Stimulated activated CD4-positive, alpha-beta T cell treated with anti-CD3 and anti-CD28 coated beads, Interleukin-12 subunit alpha, Interleukin-12 subunit beta, amount 100 ng/mL, for 48 hours (primary cell): Measurements from ENCODE around the gene IGFL3.
"Not testable (repeated sequence)": the region's sequence is repeated elsewhere in the genome, so short reads cannot be mapped to it uniquely, and the experiment has no call there.

Source experiments
- DNase-seq, 3 donors: peaks; one replicate each; pipeline ENCODE4 v3.0.0-alpha.2; 2020; ENCODE audit warnings: low read depth in 2 of 3, low spot score in 1 of 3

IGFL3 gene

DNA sequence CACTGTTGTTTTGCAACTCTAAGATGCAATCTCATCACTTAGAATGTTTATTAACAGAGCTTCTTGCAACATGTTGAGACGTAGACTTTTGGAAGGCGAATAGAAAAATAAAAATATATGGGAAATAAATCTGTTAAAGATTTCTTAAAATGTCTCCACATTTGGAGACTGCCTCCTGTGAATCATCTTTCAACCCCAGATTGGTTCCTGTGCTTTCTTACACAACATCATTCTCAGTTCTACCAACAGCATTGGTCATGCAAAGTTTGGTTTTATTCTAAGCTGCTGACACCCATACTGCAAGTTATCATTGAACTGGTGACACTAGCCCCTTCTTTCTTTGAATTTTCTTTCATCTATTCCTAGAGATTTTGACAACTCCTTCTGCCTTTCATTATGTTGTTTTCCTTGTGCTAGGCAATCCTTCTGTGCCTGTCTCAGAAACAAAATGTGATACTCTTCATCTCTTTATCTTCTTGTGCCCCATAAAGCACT is 1.6 kb upstream of the IGFL3 start:
- no peak for DNase-seq

DNA sequence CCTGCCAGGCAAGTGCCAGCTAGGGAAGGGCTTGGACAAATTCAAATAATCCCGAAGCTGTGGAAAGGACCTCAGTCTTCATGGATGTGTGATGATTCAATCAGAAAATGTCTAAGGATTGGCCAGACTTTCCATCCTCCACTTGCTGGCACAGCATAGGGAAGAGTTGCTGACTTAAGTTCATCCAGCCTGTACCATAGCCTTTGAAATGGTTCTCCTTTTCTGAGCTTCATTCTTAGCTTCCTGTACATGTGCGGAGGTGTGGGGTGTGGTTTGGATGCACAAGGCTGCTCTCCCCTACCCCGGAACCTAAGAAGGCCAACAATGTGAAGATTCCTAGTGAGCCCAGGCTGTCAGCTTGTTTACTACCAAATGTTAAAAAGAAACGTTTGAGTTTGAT is 959 bp upstream of the IGFL3 start:
- DNase-seq = no peak

DNA sequence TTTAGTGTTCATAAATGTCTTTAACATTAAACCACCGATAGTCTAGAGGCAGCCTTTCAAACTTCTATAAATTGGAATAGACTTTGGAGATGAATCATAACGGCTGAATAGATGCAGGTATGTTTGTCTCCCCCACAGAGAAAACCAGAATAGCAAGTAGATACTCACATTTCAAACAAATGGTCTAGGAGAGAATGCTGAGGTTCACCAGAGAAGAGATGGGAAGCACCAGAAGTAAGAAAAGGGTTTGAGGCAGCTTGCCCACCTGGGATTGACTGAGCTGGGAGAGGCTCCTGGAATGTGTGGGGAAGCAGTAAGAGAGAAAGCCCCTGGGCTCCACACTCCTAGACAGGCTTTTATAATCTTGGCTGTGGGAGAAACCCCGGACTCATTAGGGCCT is 6.4 kb downstream of the IGFL3 start:
- DNase-seq = no peak

DNA sequence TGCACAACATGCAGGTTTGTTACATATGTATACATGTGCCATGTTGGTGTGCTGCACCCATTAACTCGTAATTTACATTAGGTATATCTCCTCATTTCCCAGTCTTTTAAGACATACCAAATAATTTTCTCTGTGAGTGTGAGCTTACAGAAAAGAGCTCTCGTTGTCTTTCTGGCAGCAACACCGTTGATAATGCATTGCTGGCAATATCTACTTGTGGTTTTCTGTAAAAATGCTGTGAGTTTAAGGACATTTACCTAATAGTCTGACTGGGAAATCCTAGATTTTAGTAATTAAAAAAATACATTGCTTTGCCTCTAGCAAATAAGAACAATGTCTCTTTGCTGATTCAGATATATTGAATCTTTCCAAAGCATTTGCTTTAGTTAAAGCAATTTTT is 8.4 kb downstream of the IGFL3 start:
- no peak for DNase-seq

DNA sequence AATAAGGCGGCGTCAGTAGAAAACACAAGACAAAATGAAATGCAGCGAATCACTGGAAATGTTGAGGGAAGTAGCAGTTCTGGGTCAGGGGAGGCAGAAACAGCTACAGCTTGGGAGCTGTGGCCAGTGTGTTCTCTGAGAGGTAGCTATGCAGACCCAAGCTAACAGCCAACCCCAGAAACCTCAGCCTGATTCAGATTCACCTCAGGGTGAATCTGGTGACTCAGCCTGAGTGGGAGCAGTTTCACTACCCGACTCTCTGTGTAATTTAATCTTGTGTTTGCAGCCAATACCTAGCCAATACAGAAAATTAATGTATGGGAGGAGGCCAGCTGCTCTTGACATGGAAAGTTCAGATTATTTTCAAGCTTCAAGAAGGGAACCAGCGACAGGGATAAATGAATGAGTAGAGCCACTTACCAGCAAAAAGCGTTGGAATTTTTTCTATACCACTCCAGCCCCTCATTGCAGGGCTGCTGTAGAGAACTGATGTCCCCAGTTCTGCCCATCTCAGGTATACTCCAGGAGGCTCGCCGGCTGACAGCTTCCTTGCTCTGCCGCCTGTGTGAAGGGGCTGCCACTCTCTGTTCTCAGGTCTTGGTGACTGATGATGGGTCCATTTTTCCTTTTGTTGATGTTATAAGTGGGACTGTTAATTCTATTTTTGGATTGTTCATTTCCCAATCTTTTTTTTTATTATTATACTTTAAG is 8.9 kb downstream of the IGFL3 start:
- peak; percentile 57 to 58 (median 57) for DNase-seq

DNA sequence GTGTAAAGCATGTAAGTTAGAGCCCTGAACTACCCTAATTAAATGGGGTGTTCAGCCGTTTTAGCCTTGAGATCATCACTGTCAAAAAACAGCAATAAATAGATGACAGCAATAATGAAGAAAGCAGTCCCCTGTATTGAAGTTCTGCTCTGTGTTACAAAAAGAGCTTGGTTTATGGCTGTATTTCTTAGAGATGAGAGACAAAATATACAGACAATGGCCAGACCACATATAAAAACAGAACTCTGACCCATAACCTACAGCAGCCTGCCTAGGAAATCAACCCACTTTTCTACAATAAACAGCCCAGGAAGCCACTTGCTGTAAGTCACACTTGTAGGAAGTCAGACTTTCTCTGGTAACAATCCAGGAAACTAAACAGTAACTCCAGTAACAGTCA is 10.8 kb downstream of the IGFL3 start:
- no peak for DNase-seq

DNA sequence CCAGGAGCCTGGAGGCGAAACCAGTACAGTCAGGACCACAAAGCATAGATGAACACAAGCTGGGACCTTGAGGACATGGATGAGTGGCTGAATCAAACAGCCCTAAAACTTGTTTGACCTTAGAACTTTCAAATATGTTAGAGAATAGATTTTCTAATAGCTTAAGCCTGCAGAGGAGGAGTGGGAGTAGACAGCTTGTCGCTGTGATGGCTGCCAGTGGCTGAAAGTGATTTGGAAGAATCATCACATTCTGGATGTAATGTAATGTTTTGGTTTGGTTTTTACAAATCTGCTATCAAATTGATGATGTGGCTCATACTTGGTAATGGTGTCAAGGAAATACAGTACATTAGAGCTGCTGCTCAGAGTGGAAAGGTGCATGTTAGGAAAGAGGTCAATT is 12.0 kb downstream of the IGFL3 start:
- no peak for DNase-seq

DNA sequence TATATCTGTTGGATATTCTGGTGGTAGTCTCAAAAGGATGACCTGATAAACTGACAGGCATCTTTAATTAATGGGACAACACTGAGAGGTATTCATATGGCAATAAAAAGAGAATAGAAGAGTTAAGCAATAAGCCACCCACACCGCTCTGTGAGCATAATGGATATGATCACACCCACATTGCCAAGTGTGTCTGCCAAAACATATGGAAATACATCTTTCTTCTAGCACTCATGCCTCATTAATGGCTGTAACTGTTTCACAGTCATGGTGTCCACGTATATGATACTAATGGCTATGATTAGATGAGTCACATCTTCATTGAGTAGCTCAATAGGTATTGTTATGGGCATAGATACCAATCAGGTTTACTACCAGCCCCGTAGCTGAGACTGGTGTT is 13.1 kb downstream of the IGFL3 start:
- no peak for DNase-seq

DNA sequence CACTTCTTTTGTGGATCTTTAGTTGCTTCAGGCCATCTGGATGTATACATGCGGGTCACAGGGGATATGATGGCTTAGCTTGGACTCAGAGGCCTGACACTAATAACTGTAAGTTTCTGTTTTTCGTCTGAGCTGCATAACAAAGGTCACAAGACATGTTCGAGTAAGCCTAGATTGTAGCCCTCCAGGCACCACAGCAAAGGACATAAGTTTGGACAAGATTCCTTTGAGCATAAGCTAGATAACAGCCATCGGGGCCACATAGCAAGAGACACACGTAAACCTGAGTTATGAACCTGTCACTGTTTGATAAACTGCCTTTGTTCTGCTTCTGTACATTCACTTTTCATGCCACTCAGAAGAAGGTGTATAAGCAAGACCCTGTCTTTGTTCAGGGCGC is 14.6 kb downstream of the IGFL3 start:
- DNase-seq = no peak

DNA sequence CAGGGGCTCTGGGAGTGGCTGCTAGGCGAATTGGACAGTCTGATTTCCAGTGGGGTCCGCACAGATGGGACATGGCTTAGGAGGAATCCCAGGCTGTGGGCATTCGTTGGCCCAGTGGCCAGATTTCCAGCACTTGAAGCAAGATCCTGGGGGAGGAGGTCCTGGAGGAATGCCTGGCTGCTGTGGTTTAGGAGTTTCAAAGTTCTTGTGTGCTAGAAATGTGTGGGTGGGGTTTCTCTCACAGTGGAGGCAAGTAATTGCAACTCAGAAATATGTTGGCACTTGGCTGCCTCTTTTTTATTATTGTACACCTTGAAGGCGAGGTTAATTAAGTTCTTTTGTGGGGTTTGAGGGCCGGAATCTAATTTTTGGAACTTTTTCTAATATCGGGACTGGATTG is 17.1 kb downstream of the IGFL3 start:
- no peak for DNase-seq

DNA sequence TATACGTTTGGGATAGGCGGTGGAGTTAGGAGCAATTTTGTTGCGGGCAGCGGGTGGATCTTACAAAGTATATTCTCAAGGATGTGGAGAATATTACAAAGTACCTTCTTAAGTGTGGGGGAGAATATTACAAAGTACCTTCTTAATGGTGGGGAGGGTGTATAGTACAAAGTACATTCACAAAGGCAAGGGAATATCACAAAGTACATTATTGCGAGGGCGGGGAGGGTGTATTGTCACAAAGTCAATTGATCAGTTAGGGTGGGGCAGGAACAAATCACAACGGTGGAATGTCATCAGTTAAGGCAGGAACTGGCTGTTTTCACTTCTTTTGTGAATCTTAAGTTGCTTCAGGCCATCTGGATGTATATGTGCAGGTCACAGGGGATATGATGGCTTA is 22.2 kb downstream of the IGFL3 start:
- not testable (repeated sequence) for DNase-seq

DNA sequence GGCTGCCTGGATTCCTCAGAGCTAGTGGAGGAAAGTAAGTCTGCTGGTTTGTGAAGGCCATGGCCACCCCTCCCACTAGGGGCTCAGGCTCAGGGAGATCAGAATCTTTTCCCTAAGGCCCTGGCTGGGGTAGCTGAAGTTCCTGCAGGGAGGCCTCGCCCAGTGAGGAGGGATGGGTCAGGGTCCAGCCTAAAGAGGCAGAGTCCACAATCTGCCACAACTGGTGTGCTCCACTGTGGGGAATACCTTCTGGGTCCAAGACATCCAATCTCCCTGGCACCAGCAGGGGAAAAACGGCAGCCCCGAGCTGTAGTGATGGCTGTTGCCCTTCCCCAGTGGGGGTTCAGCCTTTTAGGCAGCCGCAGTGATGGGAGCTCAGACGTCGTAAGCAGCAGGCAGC is 23.2 kb downstream of the IGFL3 start:
- no peak for DNase-seq

DNA sequence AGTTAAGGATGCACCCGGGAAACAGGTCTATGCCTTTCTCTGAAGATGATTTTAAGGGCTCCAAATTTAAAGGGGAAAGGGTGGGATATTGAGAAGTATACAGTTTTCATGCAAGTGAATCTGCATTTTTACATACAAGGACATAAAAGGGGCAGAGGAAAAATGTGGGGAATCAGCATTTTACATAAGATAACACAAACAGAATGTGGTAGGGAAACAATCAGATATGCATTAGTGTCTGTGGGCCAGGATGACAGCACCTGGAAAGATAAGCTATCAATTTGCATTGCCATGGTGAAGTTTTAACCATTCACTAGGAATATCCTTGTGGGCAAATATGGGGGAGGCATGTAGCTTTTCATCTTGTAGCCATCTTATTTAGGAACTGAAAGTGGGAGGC is 24.1 kb downstream of the IGFL3 start:
- no peak for DNase-seq

DNA sequence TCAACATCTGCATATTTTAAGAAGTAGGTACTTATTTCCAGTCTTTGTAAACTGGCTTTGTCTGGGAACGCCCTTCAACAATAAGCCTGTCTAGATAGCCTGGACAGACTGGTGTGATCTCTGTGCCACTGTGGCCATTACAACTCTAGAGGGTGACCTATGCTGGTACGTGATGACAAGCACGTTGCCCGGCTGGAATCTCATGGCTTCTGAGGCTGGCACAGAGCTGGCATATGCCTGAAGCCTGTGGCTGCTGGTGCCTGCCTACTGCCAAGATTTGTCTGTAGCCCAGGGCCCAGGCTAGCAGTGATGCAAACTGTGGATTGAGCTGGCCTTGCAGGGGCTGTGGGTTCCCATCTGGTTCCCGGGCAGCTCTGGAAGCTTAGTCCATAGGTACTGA is 34.0 kb downstream of the IGFL3 start:
- no peak for DNase-seq

DNA sequence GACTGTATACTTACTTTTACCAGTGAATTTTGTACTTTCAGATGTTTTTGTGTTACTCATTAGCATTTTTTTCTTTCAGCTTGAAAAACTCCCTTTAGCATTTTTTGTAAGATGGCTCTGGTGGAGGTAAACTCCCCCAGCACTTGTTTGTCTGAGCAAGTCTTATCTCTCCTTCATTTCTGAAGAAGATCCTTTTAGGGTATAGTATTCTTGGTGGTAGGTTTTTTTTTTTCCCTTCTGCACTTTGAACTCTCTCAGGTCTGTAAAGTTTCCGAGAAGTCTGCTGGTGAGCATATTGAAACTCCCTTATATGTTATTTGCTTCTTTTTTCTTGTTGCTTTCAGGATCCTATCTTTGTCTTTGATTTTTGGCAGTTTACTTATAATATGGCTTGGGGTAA is 35.1 kb downstream of the IGFL3 start:
- no peak for DNase-seq

DNA sequence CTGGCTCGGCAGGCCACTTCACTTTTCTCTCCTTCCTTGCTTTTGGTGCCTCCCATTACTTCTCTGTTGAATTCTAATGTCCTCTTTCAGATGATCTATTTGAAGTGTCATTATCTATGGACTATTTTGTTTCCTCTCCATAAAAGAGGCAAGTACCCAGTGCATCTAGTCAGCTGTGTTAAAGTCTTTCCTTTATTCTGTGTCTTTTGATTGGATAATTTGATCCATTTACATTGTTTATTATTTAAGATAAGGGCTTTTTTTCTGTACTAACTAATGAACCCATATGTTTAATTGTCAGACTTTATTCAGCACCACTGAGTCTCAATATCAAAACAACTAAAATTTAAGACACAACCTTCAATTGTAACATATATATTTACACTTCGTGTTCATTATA is 36.4 kb downstream of the IGFL3 start:
- DNase-seq = no peak

DNA sequence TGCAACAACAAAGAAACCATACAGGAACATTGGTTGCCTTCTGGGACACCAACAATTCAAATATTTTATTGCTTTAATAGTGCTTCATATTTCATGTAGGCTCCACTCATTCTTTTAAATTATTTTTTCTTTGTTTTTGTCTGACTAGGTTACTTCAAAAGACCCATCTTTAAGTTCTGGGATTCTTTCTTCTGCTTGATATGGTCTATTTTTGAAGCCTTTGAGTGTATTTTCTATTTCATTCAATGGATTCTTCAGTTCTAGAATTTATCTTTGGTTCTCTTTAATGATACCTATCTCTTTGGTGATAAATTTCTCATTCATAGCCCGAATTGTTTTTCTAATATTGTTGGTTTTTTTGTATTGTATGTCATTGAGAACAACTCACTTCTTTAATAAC is 38.6 kb downstream of the IGFL3 start:
- DNase-seq = no peak

DNA sequence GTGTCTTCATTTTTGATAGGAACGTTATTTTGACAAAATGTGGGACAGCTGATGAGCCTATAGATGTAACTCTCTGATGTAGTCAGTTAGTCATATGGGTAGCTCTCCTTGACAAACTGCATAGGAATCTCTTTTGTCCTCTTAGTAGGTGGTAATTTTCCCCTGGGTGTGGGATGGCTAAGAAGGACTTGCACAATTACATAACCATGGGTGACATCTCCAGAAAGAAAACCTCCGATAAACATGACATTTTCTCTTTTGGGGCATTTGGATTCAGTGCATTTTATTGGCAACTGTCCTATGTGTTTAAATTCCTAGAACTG is 41.8 kb downstream of the IGFL3 start:
- DNase-seq = no peak

DNA sequence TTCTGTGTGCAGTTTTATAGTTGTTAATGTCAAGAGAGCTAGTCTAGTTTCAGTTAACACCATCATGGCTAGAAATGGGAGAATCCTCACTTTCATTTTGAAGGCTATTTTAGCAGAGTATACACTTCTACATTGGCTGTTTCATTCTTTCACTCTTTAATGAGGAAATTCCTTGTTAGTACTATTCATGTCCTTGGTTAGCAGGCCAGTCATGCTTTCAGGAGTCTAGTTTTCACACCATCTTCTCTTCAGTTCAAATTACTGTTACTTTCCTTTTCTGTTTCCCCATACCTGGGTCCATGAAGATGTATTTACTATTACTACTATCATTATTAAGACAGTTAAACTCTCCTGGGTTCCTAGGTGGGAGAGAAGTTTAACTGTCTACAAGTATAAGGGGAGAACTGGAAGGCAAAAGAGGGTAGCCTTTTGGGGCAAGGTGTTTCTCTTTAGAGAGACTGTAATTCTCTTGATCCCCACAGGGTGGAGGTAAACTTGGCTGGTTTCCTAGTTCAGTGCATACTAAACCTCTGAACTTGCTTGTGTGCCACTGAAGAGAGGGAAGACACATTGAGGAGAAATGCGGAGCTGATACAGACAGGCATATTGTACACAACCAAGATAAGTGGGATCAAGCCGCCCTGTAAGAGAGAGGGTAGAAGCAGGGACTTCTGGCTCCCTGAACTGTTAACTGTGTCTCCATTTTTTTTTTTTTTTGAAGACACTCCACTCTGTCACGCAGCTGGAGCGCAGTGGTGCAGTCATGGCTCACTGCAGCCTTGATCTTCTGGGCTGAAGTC is 42.4 kb downstream of the IGFL3 start:
- peak in 1 of 3 donors; percentile 20 for DNase-seq

DNA sequence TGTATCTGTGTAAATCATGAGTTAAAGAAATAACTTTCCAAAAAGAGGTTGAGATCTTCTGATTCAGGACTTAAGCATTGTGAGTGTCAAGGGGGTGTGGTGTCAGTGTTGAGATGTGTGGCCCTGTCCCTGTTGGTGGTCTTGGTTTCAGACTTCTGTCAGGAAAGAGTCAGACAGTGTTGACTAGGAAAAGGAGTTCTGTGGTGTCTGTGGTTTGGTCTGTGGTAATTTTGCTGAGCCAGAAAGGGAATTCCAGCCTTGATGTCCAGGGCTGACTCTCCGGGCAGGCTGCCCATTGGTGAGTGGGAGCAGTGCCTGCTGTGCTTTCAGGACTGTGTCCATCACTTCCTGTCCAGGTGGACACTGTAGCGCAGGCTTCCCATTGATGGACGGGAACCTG is 43.9 kb downstream of the IGFL3 start:
- no peak for DNase-seq

DNA sequence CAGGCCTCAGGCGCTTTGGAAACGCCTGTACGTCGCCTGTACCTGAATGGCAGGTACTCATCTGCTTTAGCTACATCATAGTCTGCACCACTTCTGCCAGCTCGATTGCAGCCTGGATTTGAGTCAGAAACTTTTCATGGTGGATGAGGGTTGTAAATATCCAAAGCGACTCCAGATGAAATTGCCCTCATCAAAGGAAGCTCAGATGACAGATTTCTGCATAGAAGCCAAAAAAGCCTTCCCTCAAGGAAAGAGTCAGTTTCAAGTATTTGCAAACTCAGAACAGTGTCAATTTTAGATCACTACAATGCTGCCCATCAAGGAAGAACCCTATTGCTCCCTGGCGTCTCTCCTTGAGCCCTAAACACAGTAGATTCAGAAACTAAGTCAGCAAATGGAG is 44.9 kb downstream of the IGFL3 start:
- no peak for DNase-seq

DNA sequence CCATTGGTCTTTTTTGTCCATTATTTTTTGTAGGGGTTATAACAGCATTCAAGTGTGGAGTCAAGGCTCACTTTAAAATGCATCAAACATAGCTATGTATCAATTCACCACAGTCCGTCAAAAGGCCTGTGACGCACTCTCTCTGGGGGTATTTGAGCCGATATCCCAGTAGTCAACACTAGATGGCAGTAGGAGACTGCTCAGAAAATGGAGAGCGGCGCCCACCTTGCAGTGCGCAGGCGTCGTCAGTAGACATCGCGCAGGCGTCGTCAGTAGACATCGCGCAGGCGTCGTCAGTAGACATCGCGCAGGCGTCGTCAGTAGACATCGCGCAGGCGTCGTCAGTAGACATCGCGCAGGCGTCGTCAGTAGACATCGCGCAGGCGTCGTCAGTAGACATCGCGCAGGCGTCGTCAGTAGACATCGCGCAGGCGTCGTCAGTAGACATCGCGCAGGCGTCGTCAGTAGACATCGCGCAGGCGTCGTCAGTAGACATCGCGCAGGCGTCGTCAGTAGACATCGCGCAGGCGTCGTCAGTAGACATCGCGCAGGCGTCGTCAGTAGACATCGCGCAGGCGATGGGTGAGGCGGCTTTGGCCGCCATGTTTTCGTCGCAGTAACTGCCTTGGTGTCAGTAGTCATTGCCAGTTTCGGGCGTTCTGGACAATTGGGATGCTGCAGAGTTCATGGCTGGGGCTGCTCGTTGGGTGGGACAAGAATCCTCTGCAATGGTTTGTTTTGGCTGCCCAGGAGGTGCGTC is 45.7 kb downstream of the IGFL3 start:
- peak in 1 of 3 donors; percentile 61 for DNase-seq
